VCaP (cell line): ENCODE measurements around the gene GAB2.
A peak's percentile ranks its signal among the peaks of the same experiment; 100 is the strongest.

Source experiments
- H3K27ac ChIP-seq: fragments of 450-650 bp; 2 replicates; pipeline ENCODE4 v1.5.1; 2017
- CTCF ChIP-seq: fragments of 450-650 bp; conservative IDR thresholded peaks from 2 replicates; pipeline ENCODE4 v1.5.1; 2017; ENCODE audit warnings: mild to moderate bottlenecking, moderate library complexity

Gene GAB2

GRCh38 chr11:78438298-78438975, 20.8 kb upstream of the GAB2 start:
- no peak overlapping the region for H3K27ac ChIP-seq
- no peak for TF ChIP-seq CTCF

GRCh38 chr11:78432956-78433355, 15.3 kb upstream of the GAB2 start:
- no peak overlapping the region for H3K27ac ChIP-seq

GRCh38 chr11:78432058-78432515, 14.5 kb upstream of the GAB2 start:
- TF ChIP-seq CTCF, result peak; percentile 74
- H3K27ac ChIP-seq, result no peak overlapping the region

More at GRCh38 chr11:78432956-78433355, 15.3 kb upstream of the GAB2 start:
- no peak for TF ChIP-seq CTCF

- TF ChIP-seq CTCF, result no peak
- no peak overlapping the region for H3K27ac ChIP-seq
Observed at GRCh38 chr11:78429660-78430059, 12.0 kb upstream of the GAB2 start.

GRCh38 chr11:78429209-78429608, 11.6 kb upstream of the GAB2 start:
- H3K27ac ChIP-seq, result no peak overlapping the region
- no peak for TF ChIP-seq CTCF

GRCh38 chr11:78428773-78429172, 11.2 kb upstream of the GAB2 start:
- no peak overlapping the region for H3K27ac ChIP-seq
- TF ChIP-seq CTCF, result no peak

- H3K27ac ChIP-seq, result no peak overlapping the region
Observed at GRCh38 chr11:78428266-78428636, 10.6 kb upstream of the GAB2 start.

More at GRCh38 chr11:78428266-78428636, 10.6 kb upstream of the GAB2 start:
- no peak for TF ChIP-seq CTCF
